KBM-7 (cell line): ENCODE results near the gene STMN1.

Experiments
- DNase-seq: peaks from one replicate; pipeline ENCODE4 v3.0.0-alpha.2; 2015
- in situ Hi-C: fragments of 300-500 bp; cut with MboI; formaldehyde crosslinking; loops from 2 replicates; pipeline ENCODE4 v1.14.3; 2020; ENCODE audit warnings: low sequenced_read_pairs, low pct_unique_long_range_greater_than_20kb, mixed read lengths

The STMN1 gene

DNA sequence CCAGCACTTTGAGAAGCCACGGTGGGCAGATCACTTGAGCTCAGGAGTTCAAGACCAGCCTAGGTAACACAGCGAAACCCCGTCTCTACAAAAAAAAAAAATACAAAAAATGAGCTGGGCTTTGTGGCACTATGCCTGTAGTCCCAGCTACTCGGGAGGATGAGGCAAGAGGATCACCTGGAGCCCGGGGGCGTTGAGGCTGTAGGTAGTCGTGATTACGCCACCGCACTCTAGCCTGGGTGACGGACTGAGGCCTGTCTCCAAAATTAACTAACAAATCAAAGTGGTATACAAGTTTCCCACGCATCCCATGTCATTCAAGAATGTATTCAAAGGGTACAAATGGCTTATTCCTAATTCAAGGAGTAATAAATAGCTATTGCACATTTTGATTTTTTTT lies 49.4 kb downstream of the STMN1 start:
- no peak for DNase-seq
- in situ Hi-C loops = no loop called here

DNA sequence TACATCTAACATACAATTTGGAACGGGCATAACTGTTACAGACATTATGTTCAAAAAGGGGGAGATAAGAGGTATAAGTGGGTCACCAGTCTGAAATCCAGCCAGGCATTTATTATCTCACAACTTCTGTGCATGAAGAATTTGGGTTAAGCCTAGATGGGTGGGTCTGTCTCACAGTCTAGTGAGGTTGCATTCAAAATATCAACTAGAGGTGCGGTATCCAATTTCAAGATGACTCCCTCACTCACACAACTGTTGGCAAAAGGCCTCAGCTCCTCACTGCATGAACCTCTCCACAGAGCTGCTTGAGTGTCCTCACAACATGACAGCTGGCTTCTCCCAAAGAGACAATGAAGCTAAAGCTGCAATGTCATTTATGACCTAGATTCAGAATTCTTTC lies 51.7 kb downstream of the STMN1 start:
- in situ Hi-C loops = no loop called here
- DNase-seq = no peak
